Activated effector memory CD4-positive, alpha-beta T cell treated with Interleukin-2 at 50 U/mL for 16 hours (primary cell): ENCODE data around the gene MFSD11.
"Not testable (repeated sequence)": the region's sequence is repeated elsewhere in the genome, so short reads cannot be mapped to it uniquely, and the experiment has no call there.

Experiments
- DNase-seq: peaks from one replicate; pipeline ENCODE4 v3.0.0-alpha.2; 2020

The MFSD11 gene

GRCh38 chr17:76748657-76749056 is 10.7 kb downstream of the MFSD11 start:
- no peak for DNase-seq

- DNase-seq: no peak
Observed at GRCh38 chr17:76751416-76751993, 13.6 kb downstream of the MFSD11 start.

- DNase-seq: no peak
Observed at GRCh38 chr17:76752006-76752405, 14.1 kb downstream of the MFSD11 start.

GRCh38 chr17:76753061-76753961 is 15.4 kb downstream of the MFSD11 start:
- no peak for DNase-seq

DNA sequence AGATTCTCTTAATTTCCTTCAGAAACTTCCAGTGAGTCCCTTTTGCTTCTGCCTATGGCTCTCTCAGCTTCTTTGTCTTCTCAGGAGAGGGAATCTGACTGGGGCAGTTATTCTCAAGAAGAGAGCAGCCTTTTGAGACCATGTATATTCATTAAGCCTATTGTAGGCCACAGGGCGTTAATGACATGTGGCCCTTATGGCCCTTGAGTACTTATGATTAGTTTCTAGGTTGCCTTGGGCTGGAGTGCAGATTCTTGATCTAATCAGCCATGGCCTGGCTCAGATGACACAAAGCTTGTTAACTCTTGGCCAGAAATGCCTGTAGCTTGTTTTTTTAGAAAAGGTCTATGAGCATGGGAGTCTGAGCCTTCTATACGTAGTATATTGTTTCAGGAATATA is 17.4 kb downstream of the MFSD11 start:
- no peak for DNase-seq

- no peak for DNase-seq
Observed at GRCh38 chr17:76757256-76757655, 19.3 kb downstream of the MFSD11 start.

DNA sequence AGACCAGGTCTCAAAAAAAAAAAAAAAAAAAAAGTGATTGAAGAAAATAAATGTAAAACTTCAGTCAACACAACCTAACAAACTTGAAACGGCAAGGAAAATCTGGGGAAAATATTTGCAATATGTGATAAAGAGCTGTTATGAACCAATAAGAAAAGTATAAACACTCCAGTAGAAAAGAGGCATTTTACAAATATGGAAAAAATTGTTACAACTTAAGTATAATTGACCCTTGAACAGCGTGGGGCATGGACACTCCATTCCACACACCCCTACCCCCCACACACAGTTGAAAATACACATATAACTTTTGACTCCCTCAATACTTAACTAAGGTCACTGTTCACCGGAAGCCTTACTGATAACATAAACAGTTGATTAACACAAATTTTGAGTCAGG is 20.7 kb downstream of the MFSD11 start:
- no peak for DNase-seq

- peak; percentile 53 for DNase-seq
Observed at GRCh38 chr17:76772842-76773525, 35.1 kb downstream of the MFSD11 start.

GRCh38 chr17:76775021-76775600 is 37.2 kb downstream of the MFSD11 start:
- no peak for DNase-seq

- DNase-seq: no peak
Observed at GRCh38 chr17:76781056-76781982, 43.4 kb downstream of the MFSD11 start.

- no peak for DNase-seq
Observed at GRCh38 chr17:76783146-76783545, 45.2 kb downstream of the MFSD11 start.

DNA sequence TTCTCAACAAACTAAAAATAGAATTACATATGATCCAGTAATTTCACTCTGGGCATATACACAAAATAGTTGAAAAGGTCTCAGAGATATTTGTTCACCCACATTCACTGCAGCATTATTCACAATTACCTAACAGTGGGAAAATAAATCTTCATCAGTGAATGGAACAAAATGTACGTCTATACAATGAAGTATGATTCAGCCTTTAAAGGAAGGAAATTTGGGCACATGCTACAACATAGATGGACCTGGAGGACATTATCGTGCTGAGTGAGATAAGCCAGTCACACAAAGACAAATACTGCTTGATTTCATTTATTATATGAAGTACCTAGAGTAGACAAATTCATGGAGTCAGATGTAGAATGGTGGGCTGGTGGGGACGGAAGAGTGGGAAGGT is 47.0 kb downstream of the MFSD11 start:
- DNase-seq: no peak

- DNase-seq: not testable (repeated sequence)
Observed at GRCh38 chr17:76787866-76788265, 49.9 kb downstream of the MFSD11 start.

- DNase-seq: no peak
Observed at GRCh38 chr17:76789235-76789788, 51.4 kb downstream of the MFSD11 start.

- DNase-seq: peak; percentile 15
Observed at GRCh38 chr17:76791053-76791980, 53.4 kb downstream of the MFSD11 start.

DNA sequence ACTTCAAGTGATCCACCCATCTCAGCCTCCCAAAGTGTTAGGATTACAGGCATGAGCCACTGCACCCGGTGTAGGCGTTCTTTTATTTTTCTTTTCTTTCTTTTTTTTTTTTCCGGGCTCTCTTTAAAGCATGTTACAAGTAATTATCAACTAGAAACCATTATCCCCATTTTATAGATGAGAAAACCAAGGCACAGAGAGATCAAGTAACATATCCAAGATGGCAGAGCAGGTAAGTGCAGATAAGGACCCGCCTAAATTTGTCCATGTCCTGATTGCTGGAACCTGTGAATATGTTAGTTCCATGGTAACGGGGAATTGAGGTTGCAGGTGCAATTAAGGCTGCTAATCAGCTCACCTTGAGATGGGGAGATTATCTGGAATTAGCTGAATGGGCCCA is 54.4 kb downstream of the MFSD11 start:
- DNase-seq: no peak

DNA sequence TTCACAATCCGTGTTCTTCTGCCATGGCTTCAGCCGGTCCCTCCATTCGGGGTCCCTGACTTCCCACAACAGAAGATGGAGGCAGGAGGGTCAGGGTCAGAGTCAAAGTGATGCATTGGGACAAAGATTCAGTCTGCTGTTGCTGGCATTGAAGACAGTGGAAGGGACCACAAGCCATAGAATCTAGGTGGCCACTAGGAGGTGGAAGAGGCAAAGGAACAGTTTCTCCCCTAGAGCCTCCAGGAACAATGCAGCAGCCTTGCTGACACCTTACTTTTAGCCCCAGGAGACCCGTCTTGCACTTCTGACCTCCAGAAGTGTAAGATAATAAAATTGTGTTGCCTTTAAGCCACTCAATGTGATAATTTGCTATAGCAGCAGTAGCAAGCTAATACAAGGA is 55.9 kb downstream of the MFSD11 start:
- no peak for DNase-seq

DNA sequence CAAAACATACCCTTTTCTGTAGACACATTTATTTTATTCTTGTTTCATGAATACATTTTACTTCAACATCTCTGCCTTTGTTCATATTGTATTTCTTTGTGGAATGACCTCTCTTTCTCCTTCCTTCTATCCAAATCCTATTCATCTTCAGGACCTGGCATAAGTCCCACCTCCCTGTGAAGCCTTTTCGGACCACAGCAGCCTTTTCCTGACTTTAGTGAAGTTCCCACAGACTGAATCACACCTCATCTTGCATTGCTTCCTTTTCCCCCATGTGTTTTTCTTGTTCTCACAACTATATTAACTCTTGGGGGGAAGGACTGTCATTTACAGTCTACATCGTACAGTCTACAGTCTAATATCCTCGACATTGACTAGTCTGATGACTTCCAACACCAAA is 58.2 kb downstream of the MFSD11 start:
- DNase-seq: no peak

DNA sequence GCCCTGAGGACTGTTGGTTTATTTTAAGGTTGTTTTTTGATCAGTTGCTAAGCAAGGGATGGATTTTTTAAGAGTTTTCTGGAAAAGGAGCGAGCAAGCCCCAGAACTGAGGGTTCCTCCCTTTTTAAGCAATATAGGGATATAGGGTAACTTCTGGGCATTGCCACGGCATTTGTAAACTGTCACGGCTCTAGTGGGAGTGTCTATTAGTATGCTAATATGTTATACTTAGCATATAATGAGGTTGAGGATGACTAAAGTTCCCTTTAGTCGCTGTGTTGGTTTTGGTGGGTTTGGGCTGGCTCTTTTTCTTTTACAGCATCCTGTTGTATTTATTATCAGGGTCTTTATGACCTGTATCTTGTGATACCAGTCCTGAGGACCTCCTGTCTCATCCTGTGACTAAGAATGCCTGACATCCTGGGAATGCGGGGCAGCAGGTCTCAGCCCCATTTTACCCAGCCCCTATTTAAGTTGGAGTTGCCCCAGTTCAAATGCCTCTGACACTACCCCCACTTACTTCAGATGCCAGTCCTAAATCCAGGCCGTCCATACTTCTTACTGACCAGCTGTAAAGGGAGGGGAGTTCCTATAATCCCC is 59.4 kb downstream of the MFSD11 start:
- no peak for DNase-seq

- no peak for DNase-seq
Observed at GRCh38 chr17:76801706-76802105, 63.8 kb downstream of the MFSD11 start.
